Smooth muscle cell (in vitro differentiated cells): Measurements from ENCODE around the gene RASD1. TPM values are rescaled to one million over a fixed set of nuclear protein-coding genes. Genes with fewer than 3 reads are reported as not detected.

ENCODE experiments used
- DNase-seq: peaks from one replicate; lab custom pipeline; 2025; ENCODE audit not compliant: unreplicated experiment; lab: John Stamatoyannopoulos, UW
- H2AFZ ChIP-seq: fragments of 200-600 bp; sonication (generic); 2 replicates; pipeline ENCODE4 v1.6.0; 2016; ENCODE audit warnings: antibody characterized with exemption, low read depth, mild to moderate bottlenecking
- H3F3A ChIP-seq: fragments of 200-600 bp; sonication (generic); 2 replicates; pipeline ENCODE4 v1.6.0; 2017; ENCODE audit warnings: antibody characterized with exemption, low read depth
- H3K27ac ChIP-seq: fragments of 200-600 bp; sonication (generic); 2 replicates; pipeline ENCODE4 v1.5.1; 2016; ENCODE audit warnings: low read depth, mild to moderate bottlenecking
- H3K27me3 ChIP-seq: fragments of 200-600 bp; sonication (generic); 2 replicates; pipeline ENCODE4 v1.6.1; 2016; ENCODE audit warnings: low read depth, mild to moderate bottlenecking
- H3K36me3 ChIP-seq: fragments of 200-600 bp; sonication (generic); 2 replicates; pipeline ENCODE4 v1.5.1; 2016; ENCODE audit warnings: low read depth
- H3K4me1 ChIP-seq: fragments of 200-600 bp; sonication (generic); 2 replicates; pipeline ENCODE4 v1.5.1; 2016; ENCODE audit warnings: low read depth
- H3K4me2 ChIP-seq: fragments of 200-600 bp; sonication (generic); 2 replicates; pipeline ENCODE4 v1.6.0; 2016; ENCODE audit warnings: mild to moderate bottlenecking
- H3K4me3 ChIP-seq: fragments of 200-600 bp; sonication (generic); 2 replicates; pipeline ENCODE4 v1.5.1; 2016; ENCODE audit warnings: mild to moderate bottlenecking
- H3K79me2 ChIP-seq: fragments of 200-600 bp; sonication (generic); 2 replicates; pipeline ENCODE4 v1.6.0; 2016; ENCODE audit warnings: low read depth, mild to moderate bottlenecking
- H3K9ac ChIP-seq: fragments of 200-600 bp; sonication (generic); 2 replicates; pipeline ENCODE4 v1.6.0; 2016; ENCODE audit warnings: low read depth
- H3K9me3 ChIP-seq: fragments of 200-600 bp; sonication (generic); replicated peaks from 2 replicates; pipeline ENCODE4 v1.5.1; 2016; ENCODE audit warnings: low read depth
- H4K20me1 ChIP-seq: fragments of 200-600 bp; sonication (generic); 2 replicates; pipeline ENCODE4 v1.6.0; 2016; ENCODE audit warnings: low read depth
- CTCF ChIP-seq: fragments of 200-600 bp; sonication (generic); IDR thresholded peaks from 2 replicates; pipeline ENCODE4 v1.5.1; 2017; ENCODE audit warnings: borderline replicate concordance, mild to moderate bottlenecking, antibody characterized with exemption; ENCODE audit not compliant: insufficient read depth, poor library complexity, severe bottlenecking
- WGBS: methylation state at CpG from one replicate; pipeline ENCODE4 v1.1.7; 2016; ENCODE audit warnings: low lambda C conversion rate; 5-methylcytosine and 5-hydroxymethylcytosine counted together
- polyA plus RNA-seq: library from polyadenylated mRNA; unstranded; fragments of >200 nt; fragmentation: Nextera tagmentation; extraction: Ambion mirVana; gene quantifications from 2 replicates; pipeline ENCODE4 v1.2.1, GENCODE V29; 2016
- total RNA-seq: library from RNA; depleted of rRNA; stranded (reverse); fragments of >200 nt; gene quantifications from 2 replicates; pipeline ENCODE4 v1.2.3, GENCODE V29; 2014

Gene RASD1
- total and polyA plus RNA-seq, 2 experiments from 2014 or later: 5.0 to 5.7 TPM

GRCh38 chr17:17511293-17511741 lies 15.1 kb upstream of the RASD1 start:
- Histone ChIP-seq H3F3A (no peaks in the 10 kb centered on the region), H3K4me2 (no peak overlapping the region), H3K4me1 (peaks cover 11% of the 10 kb centered on the region), H3K27me3 (no peaks in the 10 kb centered on the region), H3K9ac (no peak overlapping the region), H3K36me3 (no peaks in the 10 kb centered on the region), H2AFZ (no peak overlapping the region), H4K20me1 (peaks cover 21% of the 10 kb centered on the region), H3K9me3 (no peaks in the 10 kb centered on the region), H3K79me2 (no peaks in the 10 kb centered on the region), H3K4me3 (no peak overlapping the region), H3K27ac (no peak overlapping the region)
- no peak for TF ChIP-seq CTCF
- no peak for DNase-seq
- WGBS: 95% methylated on average over 12 of the region's 12 CpGs

- no peaks in the 10 kb centered on the region for H3F3A ChIP-seq
- no peak for DNase-seq
- WGBS: 96% methylated on average over 20 of the region's 20 CpGs
- no peak overlapping the region for H3K4me3 ChIP-seq
- H4K20me1 ChIP-seq: peaks cover 21% of the 10 kb centered on the region
- H3K9ac ChIP-seq: no peak overlapping the region
- no peak overlapping the region for H3K27ac ChIP-seq
- H3K79me2 ChIP-seq: no peaks in the 10 kb centered on the region
- H3K4me1 ChIP-seq: peaks cover 10% of the 10 kb centered on the region
- TF ChIP-seq CTCF: no peak
- H3K4me2 ChIP-seq: no peak overlapping the region
- H2AFZ ChIP-seq: no peak overlapping the region
- no peaks in the 10 kb centered on the region for H3K36me3 ChIP-seq
- no peaks in the 10 kb centered on the region for H3K9me3 ChIP-seq
- H3K27me3 ChIP-seq: no peaks in the 10 kb centered on the region
Measured at GRCh38 chr17:17510456-17511292, 14.5 kb upstream of the RASD1 start.

- no peak overlapping the region for H3K9ac ChIP-seq
- DNase-seq: no peak
- H3K4me1 ChIP-seq: peaks cover under 1% of the 10 kb centered on the region
- no peaks in the 10 kb centered on the region for H3K9me3 ChIP-seq
- H3K4me2 ChIP-seq: no peak overlapping the region
- WGBS: 94% methylated on average over 21 of the region's 21 CpGs
- no peaks in the 10 kb centered on the region for H3K36me3 ChIP-seq
- H3K27me3 ChIP-seq: no peaks in the 10 kb centered on the region
- no peaks in the 10 kb centered on the region for H3F3A ChIP-seq
- H2AFZ ChIP-seq: no peak overlapping the region
- no peak overlapping the region for H3K4me3 ChIP-seq
- TF ChIP-seq CTCF: no peak
- peaks cover 16% of the 10 kb centered on the region for H4K20me1 ChIP-seq
- no peak overlapping the region for H3K27ac ChIP-seq
- H3K79me2 ChIP-seq: no peaks in the 10 kb centered on the region
Measured at GRCh38 chr17:17509601-17510425, 13.6 kb upstream of the RASD1 start.
